Ishikawa (cell line): ENCODE data around the gene TICAM1.

Experiments used
- CEBPB ChIP-seq: IDR thresholded peaks from 2 replicates; pipeline ENCODE4 v1.6.1; 2012
- CREB1 ChIP-seq: IDR thresholded peaks from 2 replicates; pipeline ENCODE4 v1.6.1; 2012; ENCODE audit warnings: low read depth
- EGR1 ChIP-seq: IDR thresholded peaks from 2 replicates; pipeline ENCODE4 v1.6.1; 2012
- EP300 ChIP-seq: IDR thresholded peaks from 2 replicates; pipeline ENCODE4 v1.6.1; 2012; ENCODE audit warnings: borderline replicate concordance
- FOXM1 ChIP-seq: IDR thresholded peaks from 2 replicates; pipeline ENCODE4 v1.6.1; 2012; ENCODE audit warnings: low read depth, borderline replicate concordance
- NFIC ChIP-seq: IDR thresholded peaks from 2 replicates; pipeline ENCODE4 v1.6.1; 2012
- RAD21 ChIP-seq: IDR thresholded peaks from 2 replicates; pipeline ENCODE4 v1.6.1; 2012; ENCODE audit warnings: low read depth
- REST ChIP-seq: IDR thresholded peaks from 2 replicates; pipeline ENCODE4 v1.6.1; 2012; ENCODE audit warnings: low read depth, mild to moderate bottlenecking
- TAF1 ChIP-seq: IDR thresholded peaks from 2 replicates; pipeline ENCODE4 v1.6.1; 2012; ENCODE audit warnings: low read depth, mild to moderate bottlenecking
- TCF12 ChIP-seq: IDR thresholded peaks from 2 replicates; pipeline ENCODE4 v1.6.1; 2012; ENCODE audit warnings: low read depth
- TEAD4 ChIP-seq: IDR thresholded peaks from 2 replicates; pipeline ENCODE4 v1.6.1; 2012
- YY1 ChIP-seq: IDR thresholded peaks from 2 replicates; pipeline ENCODE4 v1.6.1; 2012; ENCODE audit warnings: low read depth
- ZBTB7A ChIP-seq: IDR thresholded peaks from 2 replicates; pipeline ENCODE4 v1.6.1; 2012; ENCODE audit warnings: low read depth
- TF ChIP-seq, protein P1 (sequence below): IDR thresholded peaks from 2 replicates; pipeline ENCODE4 v1.6.1; 2012
- TF ChIP-seq, protein P2 (sequence below): IDR thresholded peaks from 2 replicates; pipeline ENCODE4 v1.6.1; 2012

Gene TICAM1

DNA sequence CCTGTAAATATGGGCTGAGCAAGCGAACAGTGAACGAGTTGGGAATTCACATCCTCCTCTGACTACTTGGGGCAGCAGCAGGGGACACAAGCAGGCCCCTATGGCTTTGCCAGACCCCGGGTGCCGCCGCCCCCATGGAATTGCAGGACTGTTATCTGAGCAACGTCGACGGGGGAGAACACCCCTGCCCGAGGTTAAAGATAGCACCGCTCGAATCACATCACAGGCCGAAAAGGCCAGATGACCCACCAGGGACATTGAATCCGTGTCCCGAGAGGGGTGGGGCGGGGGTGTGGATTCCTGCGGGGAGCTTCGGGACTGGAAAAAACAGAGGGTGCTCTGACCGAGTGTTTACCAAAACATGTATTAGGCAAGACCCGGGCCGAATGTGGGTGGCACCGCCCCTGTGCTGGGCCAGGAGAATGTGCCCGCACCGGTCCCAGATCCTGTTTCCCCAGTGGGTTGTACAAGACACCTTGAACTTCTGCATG, 30.9 kb downstream of the TICAM1 start:
- TF ChIP-seq EP300 (peak; percentile 50; the same call in 1 of the 2 replicates), TCF12 (peak; percentile 46; the same call in 1 of the 2 replicates), TEAD4 (peak; percentile 89), FOXM1 (no peak), CEBPB (peak; percentile 90)
- TF ChIP-seq, protein P1, sequence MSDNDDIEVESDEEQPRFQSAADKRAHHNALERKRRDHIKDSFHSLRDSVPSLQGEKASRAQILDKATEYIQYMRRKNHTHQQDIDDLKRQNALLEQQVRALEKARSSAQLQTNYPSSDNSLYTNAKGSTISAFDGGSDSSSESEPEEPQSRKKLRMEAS: no peak

- no peak for TF ChIP-seq TAF1
These were observed 36.1 kb downstream of the TICAM1 start for GRCh38 chr19:4795400-4795799.

DNA sequence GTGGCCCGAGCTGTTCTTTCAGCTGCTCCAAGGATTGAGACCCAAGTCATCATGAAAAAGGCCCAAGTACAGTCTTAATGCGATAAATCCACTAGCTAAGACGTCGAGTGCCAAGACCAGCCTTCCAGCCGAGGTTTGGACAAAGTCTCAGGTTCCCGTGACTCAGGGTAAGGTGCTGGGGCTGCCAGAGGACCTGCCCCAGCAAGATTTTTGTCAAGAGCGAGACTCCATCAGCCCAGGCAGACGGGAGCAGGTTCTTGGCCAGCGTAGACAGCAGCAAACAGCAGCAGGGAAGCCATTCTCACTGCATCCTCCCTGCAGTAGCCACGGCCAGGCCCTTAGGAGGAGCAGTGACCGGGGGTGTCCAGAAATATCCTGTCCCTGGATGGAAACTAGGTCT, 36.5 kb downstream of the TICAM1 start:
- no peak for TF ChIP-seq REST
- TF ChIP-seq NFIC: no peak
- no peak for TF ChIP-seq RAD21
- TF ChIP-seq, protein P2, sequence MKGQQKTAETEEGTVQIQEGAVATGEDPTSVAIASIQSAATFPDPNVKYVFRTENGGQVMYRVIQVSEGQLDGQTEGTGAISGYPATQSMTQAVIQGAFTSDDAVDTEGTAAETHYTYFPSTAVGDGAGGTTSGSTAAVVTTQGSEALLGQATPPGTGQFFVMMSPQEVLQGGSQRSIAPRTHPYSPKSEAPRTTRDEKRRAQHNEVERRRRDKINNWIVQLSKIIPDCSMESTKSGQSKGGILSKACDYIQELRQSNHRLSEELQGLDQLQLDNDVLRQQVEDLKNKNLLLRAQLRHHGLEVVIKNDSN: no peak
- TF ChIP-seq FOXM1: no peak

DNA sequence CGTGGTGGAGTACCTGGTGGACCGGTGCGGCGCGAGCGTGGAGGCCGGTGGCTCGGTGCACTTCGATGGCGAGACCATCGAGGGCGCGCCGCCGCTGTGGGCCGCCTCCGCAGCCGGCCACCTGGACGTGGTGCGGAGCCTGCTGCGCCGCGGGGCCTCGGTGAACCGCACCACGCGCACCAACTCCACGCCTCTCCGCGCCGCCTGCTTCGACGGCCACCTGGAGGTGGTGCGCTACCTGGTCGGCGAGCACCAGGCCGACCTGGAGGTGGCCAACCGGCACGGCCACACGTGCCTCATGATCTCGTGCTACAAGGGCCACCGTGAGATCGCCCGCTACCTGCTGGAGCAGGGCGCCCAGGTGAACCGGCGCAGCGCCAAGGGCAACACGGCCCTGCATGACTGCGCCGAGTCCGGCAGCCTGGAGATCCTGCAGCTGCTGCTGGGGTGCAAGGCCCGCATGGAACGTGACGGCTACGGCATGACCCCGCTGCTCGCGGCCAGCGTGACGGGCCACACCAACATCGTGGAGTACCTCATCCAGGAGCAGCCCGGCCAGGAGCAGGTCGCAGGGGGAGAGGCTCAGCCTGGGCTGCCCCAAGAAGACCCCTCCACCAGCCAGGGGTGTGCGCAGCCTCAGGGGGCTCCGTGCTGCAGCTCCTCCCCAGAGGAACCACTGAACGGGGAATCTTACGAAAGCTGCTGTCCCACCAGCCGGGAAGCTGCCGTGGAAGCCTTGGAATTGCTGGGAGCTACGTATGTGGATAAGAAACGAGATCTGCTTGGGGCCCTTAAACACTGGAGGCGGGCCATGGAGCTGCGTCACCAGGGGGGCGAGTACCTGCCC, 39.3 kb downstream of the TICAM1 start:
- TF ChIP-seq, protein P2: 0 out of 2 replicates have a peak, but pooled peaks have one; percentile 2
- TF ChIP-seq, protein P1: peak; percentile 86
- TF ChIP-seq TCF12: peak; percentile 6; the same call in 1 of the 2 replicates

GRCh38 chr19:4791183-4792018, 40.1 kb downstream of the TICAM1 start, which contains the start of gene FEM1A:
TSS of gene FEM1A (plus strand) at chr19:4791734. CDS start at chr19:4791855, 121 bp downstream.
- TF ChIP-seq ZBTB7A (no peak), TCF12 (peak; percentile 66), CEBPB (no peak), REST (no peak), CREB1 (peak; percentile 97), FOXM1 (no peak), RAD21 (peak; percentile 87), TEAD4 (peak; percentile 94), EGR1 (peak; percentile 92), EP300 (no peak), TAF1 (peak; percentile 97), YY1 (peak; percentile 99), NFIC (no peak)
- TF ChIP-seq, protein P2: peak; percentile 77
- TF ChIP-seq, protein P1: peak; percentile 41; the same call in 1 of the 2 replicates
